Mesothelial cell of epicardium (in vitro differentiated cells): ENCODE data around the gene FAF1. TPM values are rescaled to one million over a fixed set of nuclear protein-coding genes. Genes with fewer than 3 reads are reported as not detected.
"Not testable (repeated sequence)": the region's sequence is repeated elsewhere in the genome, so short reads cannot be mapped to it uniquely, and the experiment has no call there.

ENCODE experiments used
- DNase-seq, 2 experiments: peaks; one replicate each; pipeline ENCODE4 v3.0.0; 2021; ENCODE audit warnings: low spot score in 2 of 2; ENCODE audit not compliant: unreplicated experiment in 2 of 2
- H3K27ac Mint-ChIP-seq: 2 replicates; pipeline ENCODE4 v1.8.0; 2021; ENCODE audit warnings: mixed read lengths
- H3K27me3 Mint-ChIP-seq: 2 replicates; pipeline ENCODE4 v1.8.0; 2021; ENCODE audit warnings: low read depth, mixed read lengths
- H3K36me3 Mint-ChIP-seq: 2 replicates; pipeline ENCODE4 v1.8.0; 2021; ENCODE audit warnings: mixed read lengths
- H3K4me1 Mint-ChIP-seq: 2 replicates; pipeline ENCODE4 v1.8.0; 2021; ENCODE audit warnings: mixed read lengths
- H3K4me3 Mint-ChIP-seq: 2 replicates; pipeline ENCODE4 v1.8.0; 2021; ENCODE audit warnings: mild to moderate bottlenecking, moderate library complexity, mixed read lengths
- H3K9me3 Mint-ChIP-seq: 2 replicates; pipeline ENCODE4 v1.8.0; 2021; ENCODE audit warnings: mixed read lengths
- total RNA-seq: library from RNA; stranded (reverse); gene quantifications from 3 replicates; pipeline ENCODE4 v1.2.1, GENCODE V29; 2021
- TF ChIP-seq, protein P1 (sequence below): fragments of 200-600 bp; sonication (generic); IDR thresholded peaks from one replicate; pipeline ENCODE4 v1.5.0; 2021; ENCODE audit warnings: antibody characterized with exemption; ENCODE audit not compliant: unreplicated experiment

The FAF1 gene
- total RNA-seq, 1 donor from 2014 or later, result 44.4 TPM

DNA sequence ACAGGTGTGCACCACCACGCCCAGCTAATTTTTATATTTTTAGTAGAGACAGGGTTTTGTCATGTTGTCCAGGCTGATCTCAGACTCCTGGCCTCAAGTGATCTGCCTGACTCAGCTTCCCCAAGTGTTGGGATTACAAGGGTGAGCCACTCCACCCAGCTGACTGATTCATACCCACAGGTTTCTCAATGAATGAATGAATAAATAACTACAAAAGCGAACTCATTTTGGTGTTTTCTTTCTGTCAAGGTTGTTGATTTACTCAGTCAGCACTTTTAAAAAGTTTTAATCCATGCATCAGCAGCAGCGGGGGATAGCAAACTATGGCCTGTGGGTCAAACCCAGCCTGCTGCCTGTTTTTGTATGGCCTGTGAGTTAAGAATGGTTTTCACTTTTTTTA lies 217.5 kb downstream of the FAF1 start:
- no peak overlapping the region for H3K27ac Mint-ChIP-seq
- H3K9me3 Mint-ChIP-seq, result peaks cover 4% of the 10 kb centered on the region
- H3K36me3 Mint-ChIP-seq, result peaks cover 8% of the 10 kb centered on the region
- H3K4me3 Mint-ChIP-seq, result no peak overlapping the region
- H3K27me3 Mint-ChIP-seq, result no peaks in the 10 kb centered on the region
- TF ChIP-seq, protein P1, sequence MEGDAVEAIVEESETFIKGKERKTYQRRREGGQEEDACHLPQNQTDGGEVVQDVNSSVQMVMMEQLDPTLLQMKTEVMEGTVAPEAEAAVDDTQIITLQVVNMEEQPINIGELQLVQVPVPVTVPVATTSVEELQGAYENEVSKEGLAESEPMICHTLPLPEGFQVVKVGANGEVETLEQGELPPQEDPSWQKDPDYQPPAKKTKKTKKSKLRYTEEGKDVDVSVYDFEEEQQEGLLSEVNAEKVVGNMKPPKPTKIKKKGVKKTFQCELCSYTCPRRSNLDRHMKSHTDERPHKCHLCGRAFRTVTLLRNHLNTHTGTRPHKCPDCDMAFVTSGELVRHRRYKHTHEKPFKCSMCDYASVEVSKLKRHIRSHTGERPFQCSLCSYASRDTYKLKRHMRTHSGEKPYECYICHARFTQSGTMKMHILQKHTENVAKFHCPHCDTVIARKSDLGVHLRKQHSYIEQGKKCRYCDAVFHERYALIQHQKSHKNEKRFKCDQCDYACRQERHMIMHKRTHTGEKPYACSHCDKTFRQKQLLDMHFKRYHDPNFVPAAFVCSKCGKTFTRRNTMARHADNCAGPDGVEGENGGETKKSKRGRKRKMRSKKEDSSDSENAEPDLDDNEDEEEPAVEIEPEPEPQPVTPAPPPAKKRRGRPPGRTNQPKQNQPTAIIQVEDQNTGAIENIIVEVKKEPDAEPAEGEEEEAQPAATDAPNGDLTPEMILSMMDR, result no peak
- no peaks in the 10 kb centered on the region for H3K4me1 Mint-ChIP-seq
- no peak for DNase-seq

DNA sequence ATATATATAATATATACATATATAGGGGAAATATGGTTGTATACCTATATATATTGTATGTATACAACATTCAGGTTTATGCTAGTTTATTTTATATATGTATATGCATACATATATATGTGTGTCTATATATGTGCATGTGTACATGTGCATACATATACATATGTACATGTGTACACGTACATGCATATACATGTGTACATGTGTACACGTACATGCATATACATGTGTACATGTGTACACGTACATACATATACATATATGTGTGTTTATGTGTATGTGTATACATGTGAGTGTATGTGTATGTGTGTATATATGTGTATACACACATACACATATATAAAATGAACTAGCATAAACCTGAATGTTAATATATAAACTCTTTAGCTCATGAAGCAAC lies 220.9 kb downstream of the FAF1 start:
- Mint-ChIP-seq H3K4me3 (no peak overlapping the region), H3K9me3 (no peaks in the 10 kb centered on the region), H3K36me3 (peaks cover 4% of the 10 kb centered on the region), H3K27me3 (no peaks in the 10 kb centered on the region), H3K27ac (no peak overlapping the region), H3K4me1 (no peaks in the 10 kb centered on the region)
- no peak for DNase-seq
- TF ChIP-seq, protein P1, result no peak

DNA sequence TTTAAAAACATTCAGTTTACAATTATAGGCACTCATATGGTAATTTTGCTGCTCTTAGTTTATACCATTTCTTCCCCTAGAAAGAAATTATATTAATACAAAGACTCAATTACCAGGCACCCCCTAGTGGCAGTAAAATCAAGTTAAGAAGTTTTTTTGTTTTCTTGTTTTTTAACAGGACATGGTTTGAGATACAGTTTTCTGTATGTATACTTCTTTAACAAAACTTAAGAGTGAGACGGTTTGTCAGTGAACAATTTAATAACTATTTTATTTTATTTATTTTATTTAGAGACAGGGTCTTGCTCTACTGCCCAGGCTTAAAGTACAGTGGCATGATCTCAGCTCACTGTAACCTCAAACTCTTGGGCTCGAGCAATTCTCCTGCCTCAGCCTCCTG lies 224.6 kb downstream of the FAF1 start:
- no peak overlapping the region for H3K27ac Mint-ChIP-seq
- no peak for DNase-seq
- TF ChIP-seq, protein P1, result peak; percentile 74
- H3K9me3 Mint-ChIP-seq, result no peaks in the 10 kb centered on the region
- H3K36me3 Mint-ChIP-seq, result peaks cover 3% of the 10 kb centered on the region
- no peaks in the 10 kb centered on the region for H3K4me1 Mint-ChIP-seq
- H3K4me3 Mint-ChIP-seq, result no peak overlapping the region
- H3K27me3 Mint-ChIP-seq, result no peaks in the 10 kb centered on the region

DNA sequence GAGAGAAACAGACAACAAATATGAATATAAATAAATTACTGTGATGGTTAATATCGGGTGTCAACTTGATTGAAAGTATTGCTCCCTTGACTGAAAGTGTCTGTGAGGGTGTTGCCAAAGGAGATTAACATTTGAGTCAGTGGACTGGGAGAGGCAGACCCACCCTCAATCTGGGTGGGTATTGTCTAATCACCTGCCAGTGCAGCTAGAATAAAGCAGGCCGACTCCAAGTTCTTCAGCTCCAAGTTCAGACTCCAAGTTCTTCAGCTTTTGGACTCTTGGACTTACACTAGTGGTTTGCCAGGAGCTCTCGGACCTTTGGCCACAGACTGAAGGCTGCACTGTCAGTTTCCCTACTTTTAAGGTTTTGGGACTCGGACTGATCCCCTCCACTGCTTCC lies 232.5 kb downstream of the FAF1 start:
- DNase-seq, H3K9me3 Mint-ChIP-seq, H3K4me3 Mint-ChIP-seq, H3K27me3 Mint-ChIP-seq, H3K4me1 Mint-ChIP-seq, H3K27ac Mint-ChIP-seq, H3K36me3 Mint-ChIP-seq: not testable (repeated sequence)

DNA sequence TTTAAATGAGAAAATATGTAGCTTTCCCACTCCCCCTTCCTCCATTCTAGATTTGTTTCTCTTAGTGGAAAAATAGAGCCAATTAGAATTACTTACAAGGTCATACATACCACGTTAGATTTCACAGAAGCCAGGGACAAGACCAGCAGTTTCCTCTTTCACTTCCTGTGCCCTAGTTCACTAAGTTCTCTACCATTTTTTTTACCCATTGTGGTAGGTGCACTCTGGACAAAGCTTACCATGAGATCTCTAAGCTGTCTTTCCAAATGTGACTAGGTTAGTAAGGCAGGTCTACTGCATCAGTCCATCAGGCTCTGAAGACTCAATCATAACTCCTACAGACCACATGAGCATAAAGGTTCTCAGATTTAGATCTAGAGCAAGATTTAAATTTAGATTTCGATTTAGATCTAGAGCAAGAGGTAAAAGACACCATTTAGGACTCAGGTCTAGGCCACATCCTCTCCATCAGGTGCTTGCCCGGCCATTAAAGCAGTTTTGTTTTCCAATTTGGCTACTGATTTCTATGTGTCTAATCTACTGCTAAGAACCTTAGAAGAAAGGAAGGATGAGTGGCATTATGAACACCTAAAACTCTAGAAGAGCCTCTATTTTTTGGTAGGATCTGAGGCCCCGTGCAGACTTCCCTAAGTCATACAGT lies 235.3 kb downstream of the FAF1 start:
- H3K4me1 Mint-ChIP-seq, result no peaks in the 10 kb centered on the region
- no peak for DNase-seq
- H3K36me3 Mint-ChIP-seq, result peaks cover 10% of the 10 kb centered on the region
- no peak overlapping the region for H3K4me3 Mint-ChIP-seq
- TF ChIP-seq, protein P1, result no peak
- H3K27ac Mint-ChIP-seq, result no peak overlapping the region
- no peaks in the 10 kb centered on the region for H3K27me3 Mint-ChIP-seq
- H3K9me3 Mint-ChIP-seq, result no peaks in the 10 kb centered on the region

DNA sequence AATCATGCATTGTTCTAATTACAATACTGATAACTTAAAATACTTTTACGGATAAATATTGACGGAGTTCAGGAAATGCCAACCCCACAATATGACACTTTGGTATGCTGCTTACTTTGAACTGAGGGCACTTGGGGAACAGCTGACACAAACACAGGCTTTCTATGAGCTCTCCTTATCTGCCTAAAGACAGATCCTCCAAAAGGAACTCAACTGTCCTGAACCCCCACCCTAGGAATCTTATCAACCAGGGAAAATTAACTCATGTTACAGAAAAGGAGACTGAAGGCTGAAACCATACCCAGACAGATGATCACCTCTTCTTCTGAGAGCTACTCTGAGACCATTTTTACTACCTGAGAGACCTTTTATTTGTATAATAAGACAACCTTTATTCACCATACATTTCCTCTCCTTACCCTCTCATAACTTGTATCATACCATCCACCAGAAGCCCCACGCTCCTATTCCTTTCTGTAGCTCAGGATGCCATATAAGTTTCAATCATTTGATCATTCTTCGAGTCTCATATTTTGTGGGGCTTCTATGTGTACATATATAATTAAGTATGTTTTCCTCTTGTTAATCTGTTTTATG lies 239.5 kb downstream of the FAF1 start:
- Mint-ChIP-seq H3K9me3 (peaks cover 6% of the 10 kb centered on the region), H3K4me3 (no peak overlapping the region), H3K4me1 (no peaks in the 10 kb centered on the region), H3K36me3 (peaks cover 9% of the 10 kb centered on the region), H3K27ac (no peak overlapping the region), H3K27me3 (no peaks in the 10 kb centered on the region)
- TF ChIP-seq, protein P1, result no peak
- no peak for DNase-seq
